ENCODE measurements around the gene KCNK10. TPM values are rescaled to one million over a fixed set of nuclear protein-coding genes. Genes with fewer than 3 reads are reported as not detected.

Gene KCNK10
- total RNA-seq, 4 donors from 2014 or later, result 0.02 TPM; not detected in 3

DNA sequence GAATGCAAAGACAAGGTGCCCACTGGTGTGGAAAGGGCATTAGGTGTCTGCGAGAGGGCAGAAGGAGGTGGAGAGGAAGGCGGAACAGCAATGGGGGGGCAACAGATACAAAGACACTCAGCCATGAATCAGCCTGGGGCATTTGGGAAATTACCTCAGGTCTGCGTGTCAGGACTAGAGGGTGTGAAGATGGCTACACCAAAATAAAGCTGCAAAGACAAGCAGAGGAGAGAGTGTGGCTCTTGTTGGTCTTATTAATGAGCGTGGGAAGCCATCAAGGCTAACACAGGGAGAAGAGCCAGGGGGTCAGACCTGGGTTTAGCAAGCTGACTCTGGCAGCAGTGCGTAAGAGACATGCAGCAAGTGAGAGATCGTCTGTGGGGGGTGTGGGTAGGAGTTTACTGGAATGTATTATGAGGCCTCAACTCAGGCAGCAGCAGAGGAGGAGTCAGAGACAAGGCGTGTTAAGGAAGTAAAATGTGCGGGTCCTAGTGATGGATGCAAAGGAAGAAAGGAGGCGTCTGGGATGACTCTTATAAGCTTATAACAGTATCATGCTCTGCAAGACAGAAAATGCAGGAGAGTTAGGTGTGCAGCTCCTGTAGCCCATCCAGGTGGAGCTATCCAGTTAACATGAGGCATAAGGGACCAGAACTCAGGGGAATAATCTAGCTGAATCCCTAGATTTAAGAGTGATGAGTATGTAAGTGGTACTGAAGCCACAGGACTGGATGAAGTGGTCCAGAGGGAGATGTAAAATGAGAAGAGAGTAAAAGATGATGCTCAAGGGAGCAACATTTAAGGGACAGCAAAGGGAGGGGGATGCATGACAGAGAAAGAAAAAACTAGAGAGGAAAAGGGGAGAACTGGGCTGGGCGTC is 50.4 kb downstream of the KCNK10 start:
- no peak overlapping the region for H3K4me3 ChIP-seq (ENCODE audit: low read depth, poor library complexity, severe bottlenecking)
- 54 to 63% methylated on average over 10 of the region's 10 CpGs for WGBS, 2 donors
- TF ChIP-seq, protein P1, sequence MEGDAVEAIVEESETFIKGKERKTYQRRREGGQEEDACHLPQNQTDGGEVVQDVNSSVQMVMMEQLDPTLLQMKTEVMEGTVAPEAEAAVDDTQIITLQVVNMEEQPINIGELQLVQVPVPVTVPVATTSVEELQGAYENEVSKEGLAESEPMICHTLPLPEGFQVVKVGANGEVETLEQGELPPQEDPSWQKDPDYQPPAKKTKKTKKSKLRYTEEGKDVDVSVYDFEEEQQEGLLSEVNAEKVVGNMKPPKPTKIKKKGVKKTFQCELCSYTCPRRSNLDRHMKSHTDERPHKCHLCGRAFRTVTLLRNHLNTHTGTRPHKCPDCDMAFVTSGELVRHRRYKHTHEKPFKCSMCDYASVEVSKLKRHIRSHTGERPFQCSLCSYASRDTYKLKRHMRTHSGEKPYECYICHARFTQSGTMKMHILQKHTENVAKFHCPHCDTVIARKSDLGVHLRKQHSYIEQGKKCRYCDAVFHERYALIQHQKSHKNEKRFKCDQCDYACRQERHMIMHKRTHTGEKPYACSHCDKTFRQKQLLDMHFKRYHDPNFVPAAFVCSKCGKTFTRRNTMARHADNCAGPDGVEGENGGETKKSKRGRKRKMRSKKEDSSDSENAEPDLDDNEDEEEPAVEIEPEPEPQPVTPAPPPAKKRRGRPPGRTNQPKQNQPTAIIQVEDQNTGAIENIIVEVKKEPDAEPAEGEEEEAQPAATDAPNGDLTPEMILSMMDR (IDR thresholded peaks at IDR 0.05), result no peak
- TF ChIP-seq POLR2A (IDR thresholded peaks at IDR 0.05), result no peak
- intact Hi-C loops (cut with DNase I; ENCODE audit: low total_unique reads), result no loop called here
- no peak for DNase-seq (ENCODE audit: low spot score in 2 of 2)

DNA sequence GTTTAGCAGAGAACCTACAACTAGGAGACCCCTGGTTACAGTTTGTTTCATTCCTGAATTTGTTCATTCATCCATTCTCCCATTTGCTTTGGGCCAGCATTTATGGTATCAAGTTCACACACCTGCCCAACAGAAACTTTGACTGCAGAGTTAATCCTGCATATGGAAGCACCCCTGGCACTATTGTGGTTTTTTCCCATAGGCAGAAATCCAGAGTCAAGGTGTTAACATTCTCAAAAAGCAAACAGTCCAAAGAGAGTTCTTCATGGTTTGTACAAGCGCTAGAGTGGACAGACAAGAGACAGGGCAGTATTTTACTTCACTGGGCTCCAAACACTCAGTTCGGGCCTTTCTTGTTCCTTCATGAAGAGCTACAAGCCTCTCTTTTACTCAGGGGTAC is 51.9 kb downstream of the KCNK10 start:
- 79 to 84% methylated on average over 2 of the region's 2 CpGs for WGBS, 2 donors
- DNase-seq (ENCODE audit: low spot score in 2 of 2), result no peak
- TF ChIP-seq, protein P1 (IDR thresholded peaks at IDR 0.05), result no peak
- TF ChIP-seq POLR2A (IDR thresholded peaks at IDR 0.05), result no peak
- H3K4me3 ChIP-seq (ENCODE audit: low read depth, poor library complexity, severe bottlenecking), result no peak overlapping the region
- intact Hi-C loops (cut with DNase I; ENCODE audit: low total_unique reads), result no loop called here

DNA sequence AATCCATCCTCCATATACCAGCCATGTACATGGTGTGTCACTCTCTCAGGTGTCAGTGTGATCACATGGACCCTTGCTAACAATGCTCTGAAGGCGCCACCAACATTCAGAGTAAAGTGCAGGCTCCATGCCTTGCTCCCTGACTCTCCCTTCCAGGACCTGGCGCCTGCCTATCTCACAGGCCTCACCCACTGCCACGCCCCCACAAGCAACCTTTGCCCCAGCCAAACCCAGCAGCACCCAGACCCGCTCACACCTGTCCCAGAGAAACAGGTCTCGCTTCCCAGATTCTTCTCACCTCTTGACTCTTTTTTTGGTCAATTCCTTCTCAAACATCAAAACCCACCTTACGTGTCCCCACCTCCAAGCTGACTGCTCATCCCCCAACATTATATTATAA is 52.3 kb downstream of the KCNK10 start:
- H3K4me3 ChIP-seq (ENCODE audit: low read depth, poor library complexity, severe bottlenecking), result no peak overlapping the region
- DNase-seq (ENCODE audit: low spot score in 2 of 2), result no peak
- intact Hi-C loops (cut with DNase I; ENCODE audit: low total_unique reads), result no loop called here
- 53 to 60% methylated on average over 6 of the region's 6 CpGs for WGBS, 2 donors
- TF ChIP-seq, protein P1 (IDR thresholded peaks at IDR 0.05), result no peak
- no peak for TF ChIP-seq POLR2A (IDR thresholded peaks at IDR 0.05)

DNA sequence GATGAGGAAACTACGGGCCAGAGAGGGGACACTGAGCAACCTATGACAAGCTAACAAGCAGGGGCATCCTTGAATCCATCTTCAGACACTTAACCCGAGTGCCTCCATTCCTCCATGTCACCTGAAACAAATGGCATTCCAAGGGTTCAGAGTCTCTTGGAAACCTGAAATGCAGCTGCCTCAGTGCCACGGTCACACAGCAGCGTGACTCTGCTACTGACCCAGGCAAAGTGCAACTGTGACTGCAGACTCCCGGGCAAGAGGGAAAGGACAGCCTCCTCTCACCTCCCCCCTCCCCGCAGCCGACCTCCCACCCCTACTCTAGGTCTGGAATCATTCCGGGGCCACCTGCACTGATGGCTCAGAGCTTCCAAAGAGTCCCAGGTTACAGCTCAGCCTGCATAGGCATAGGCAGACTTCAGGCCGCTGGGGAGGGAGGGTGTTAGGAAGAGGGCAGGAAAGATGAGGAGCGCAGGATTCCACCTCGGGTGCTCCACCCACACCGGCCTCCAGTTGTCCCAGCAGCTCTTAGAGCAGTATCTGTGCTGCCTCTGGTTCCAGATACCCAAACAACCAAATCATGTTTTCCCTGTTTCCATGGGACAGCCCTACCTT is 53.2 kb downstream of the KCNK10 start:
- no peak for TF ChIP-seq POLR2A (IDR thresholded peaks at IDR 0.05)
- TF ChIP-seq, protein P1 (IDR thresholded peaks at IDR 0.05), result no peak
- H3K4me3 ChIP-seq (ENCODE audit: low read depth, poor library complexity, severe bottlenecking), result no peak overlapping the region
- no peak for DNase-seq (ENCODE audit: low spot score in 2 of 2)
- WGBS, 2 donors, result 51 to 56% methylated on average over 11 to 12 of the region's 12 CpGs
- intact Hi-C loops (cut with DNase I; ENCODE audit: low total_unique reads), result no loop called here

DNA sequence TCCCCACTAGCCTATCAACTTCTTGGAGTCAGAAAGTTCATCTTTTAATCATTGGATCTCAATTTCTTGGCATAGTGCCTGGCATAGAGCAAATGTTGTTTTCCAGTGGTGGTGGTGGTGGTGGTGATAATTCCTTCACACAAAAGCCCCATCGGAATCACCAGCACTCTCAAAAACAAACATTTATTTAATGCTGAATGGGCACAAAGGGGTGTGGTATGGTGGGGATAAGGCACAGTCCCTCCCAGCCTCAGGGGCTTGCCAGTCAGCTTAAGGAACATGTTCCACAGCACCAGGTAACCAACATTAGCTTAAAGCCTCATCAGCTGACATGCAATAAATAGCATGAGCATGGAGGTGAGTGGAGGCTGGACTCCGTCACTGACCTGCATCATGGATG is 56.6 kb downstream of the KCNK10 start:
- TF ChIP-seq, protein P1 (IDR thresholded peaks at IDR 0.05), result no peak
- no peak for TF ChIP-seq POLR2A (IDR thresholded peaks at IDR 0.05)
- DNase-seq (ENCODE audit: low spot score in 2 of 2), result no peak
- intact Hi-C loops (cut with DNase I; ENCODE audit: low total_unique reads), result no loop called here
- WGBS, 2 donors, result 74 to 83% methylated on average over 2 of the region's 2 CpGs
- H3K4me3 ChIP-seq (ENCODE audit: low read depth, poor library complexity, severe bottlenecking), result no peak overlapping the region

Measured in lower leg skin (tissue), 4 donors.